Stimulated activated CD4-positive, alpha-beta T cell treated with anti-CD3 and anti-CD28 coated beads, Interleukin-4, amount 100 ng/mL, for 24 hours (primary cell): ENCODE data around the gene BNC2.

Experiments
- DNase-seq: peaks from one replicate; pipeline ENCODE4 v3.0.0-alpha.2; 2020

Gene BNC2

DNA sequence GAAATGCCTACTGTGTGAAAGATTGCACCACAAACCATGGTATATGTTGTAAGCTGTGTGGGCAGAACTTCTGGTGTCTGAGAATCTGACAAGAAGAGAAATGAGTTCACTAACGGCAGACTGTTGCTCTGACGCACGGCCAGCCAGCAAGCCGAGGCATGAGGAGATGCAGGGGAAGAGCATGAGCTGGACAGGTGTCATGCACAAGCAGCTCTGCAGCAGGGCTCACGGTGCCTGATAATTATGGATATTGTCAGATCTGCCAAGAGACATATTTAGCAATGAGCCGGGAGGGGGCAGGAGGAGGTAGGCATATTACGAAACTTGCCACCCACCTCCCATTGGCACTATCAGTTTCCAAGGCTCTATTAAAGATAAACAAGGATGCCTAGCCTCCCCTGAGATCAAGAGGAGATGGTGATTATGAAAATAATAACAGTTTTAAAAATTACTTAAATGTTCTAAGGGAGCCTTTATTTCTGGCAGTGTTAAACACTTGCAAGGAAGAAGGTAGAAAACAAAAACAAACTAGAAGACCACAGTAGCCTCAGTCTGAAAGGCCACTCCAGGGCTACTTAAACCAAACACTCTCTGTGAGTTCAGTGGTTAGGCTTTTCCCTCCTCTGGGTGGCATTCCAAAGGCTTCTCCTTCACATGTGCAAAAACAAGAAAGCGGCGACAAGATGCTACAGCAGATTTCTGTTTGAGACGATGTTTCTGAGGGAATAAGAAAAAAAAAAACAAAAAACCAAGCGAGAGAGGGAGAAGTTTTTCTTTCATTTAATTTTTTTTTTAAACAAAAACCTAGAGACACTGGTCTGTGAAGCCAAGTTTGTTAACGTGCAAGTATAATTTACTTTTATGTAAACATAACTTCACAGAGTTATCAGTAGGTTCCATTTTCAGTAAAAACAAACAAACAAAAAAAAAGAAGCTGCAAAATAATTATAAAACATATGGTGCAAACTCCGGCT is 339.5 kb downstream of the BNC2 start:
- DNase-seq = no peak

DNA sequence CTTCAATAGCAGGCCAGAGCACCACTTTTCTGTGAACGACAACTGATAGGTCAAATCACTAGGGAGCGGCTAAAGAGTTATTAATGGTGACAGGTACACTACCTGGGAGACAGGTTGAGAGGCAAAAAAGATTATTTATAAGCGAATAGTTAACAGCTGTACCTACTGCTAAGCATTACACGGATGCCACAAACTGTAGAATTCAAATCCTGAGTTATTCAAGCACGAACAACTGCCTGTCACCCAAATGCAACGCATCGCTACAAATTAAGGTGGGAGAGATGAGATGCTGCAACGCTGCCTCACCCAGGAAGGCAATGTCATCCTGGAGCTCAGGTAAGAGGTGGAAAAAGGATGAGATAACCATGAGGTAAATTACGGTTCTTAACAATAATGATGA is 342.9 kb downstream of the BNC2 start:
- no peak for DNase-seq

DNA sequence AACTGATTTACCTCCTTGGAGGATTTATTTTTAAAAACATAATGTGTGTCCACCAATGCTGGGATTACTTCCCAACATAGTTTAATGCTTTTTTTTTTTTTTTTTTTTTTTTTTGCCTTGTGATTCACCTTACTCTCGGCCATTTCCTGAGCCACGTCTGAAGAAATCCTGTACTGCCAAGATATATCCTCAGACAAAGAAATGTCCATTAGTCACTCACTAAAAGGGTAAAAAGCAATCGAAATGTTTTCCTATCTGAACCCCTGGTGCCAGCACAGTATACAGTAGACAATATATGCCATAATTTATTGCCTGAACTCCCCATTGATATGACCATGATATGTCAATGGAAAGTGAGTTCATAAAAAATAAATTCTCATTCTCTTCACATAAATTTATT is 344.1 kb downstream of the BNC2 start:
- no peak for DNase-seq

DNA sequence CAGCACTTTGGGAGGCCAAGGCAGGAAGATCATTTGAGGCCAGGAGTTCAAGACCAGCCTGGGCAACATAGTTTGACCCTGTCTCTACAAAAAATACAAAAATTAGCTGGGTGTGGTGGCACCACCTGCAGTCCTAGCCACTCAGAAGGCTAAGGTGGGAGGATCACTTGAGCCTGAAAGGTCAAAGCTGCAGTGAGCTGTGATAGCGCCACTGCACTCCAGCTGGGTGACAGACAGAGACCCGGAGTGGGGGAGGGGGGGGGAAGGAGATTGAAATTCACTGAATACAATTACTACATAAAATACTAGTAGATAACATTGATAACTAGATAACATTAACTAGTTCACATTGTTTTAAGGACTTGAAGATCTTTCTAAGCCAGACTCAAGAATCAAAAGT is 345.6 kb downstream of the BNC2 start:
- no peak for DNase-seq

DNA sequence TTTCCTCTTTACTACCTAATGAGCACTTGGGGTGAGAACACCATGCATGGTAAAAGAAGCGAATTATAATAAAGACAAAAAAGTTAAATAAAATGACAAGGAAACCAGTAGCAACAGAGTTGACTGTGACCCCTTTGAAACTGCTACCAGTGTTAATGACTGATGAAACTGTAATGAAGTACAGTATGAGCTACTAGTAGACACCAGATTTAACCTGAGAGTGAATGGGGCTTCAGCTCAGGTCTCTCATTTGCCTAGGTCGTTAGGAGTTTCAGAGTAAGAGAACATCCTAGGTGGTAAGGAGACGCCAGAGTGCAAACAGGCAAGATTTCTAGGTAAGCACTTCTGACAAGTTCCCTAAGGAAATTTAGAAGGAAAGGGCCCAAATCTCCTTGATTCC is 346.4 kb downstream of the BNC2 start:
- DNase-seq = no peak

DNA sequence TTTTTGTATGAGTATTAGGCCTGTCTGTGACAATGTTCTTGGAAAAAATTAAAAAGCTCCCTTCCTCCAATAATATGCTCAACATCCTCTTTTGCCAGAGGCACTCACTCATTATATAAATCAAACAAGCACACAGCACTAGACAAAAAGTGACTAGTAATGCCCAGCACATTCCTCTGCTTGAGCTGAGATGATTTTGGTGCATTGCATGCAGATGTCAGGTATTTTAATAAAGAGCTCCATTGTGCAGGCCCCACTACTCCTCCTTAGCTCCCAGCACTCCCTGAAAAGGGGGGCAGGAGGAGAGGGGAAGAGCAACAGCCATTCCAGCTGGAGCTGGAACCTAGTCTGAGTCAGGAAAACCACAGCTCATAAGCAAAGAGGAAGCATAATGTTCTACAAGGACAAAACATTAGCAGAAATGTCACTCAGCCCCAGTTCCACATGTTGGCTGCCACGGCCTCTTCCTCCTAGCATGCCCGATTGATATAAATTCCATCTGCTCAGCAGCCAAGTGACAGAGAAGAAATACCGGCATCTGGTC is 348.5 kb downstream of the BNC2 start:
- DNase-seq = no peak

DNA sequence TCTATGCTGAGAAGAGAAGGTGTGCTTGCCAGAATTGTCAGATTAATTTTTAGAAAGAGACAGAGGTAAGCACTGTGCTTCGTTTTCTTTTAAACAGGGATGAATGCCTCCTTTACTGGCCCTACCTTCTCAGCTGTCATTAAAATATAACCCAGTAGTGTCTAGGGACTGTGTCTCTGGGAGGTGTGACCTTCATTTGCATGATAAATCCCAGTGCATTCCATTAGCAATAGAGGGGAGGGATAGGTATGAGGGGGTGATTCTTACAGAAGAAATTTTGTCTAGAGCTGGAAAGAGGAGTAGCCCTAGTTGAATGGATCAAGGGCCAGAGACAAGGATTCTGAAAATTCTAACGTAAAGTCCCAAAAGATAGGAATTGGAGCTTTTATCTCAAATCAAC is 351.5 kb downstream of the BNC2 start:
- DNase-seq = no peak

DNA sequence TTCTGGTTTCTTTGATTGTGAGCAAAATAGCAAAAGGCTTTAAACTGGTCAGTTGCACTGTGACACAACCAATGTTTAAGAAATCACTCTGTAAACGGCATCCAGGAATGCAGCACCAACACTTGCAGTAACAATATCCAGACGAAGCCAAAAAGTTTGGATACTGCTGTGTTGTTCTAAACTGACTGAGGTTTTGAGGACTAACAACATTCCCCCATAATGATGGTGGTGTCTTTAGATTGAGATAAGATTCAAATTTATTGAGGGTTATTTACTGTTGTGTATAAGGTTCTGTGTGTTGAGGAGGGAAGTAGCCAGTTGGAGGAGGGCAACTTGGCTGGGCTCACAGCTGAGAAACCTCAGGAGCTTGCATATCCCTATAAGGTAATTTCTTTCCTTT is 353.6 kb downstream of the BNC2 start:
- DNase-seq = no peak

DNA sequence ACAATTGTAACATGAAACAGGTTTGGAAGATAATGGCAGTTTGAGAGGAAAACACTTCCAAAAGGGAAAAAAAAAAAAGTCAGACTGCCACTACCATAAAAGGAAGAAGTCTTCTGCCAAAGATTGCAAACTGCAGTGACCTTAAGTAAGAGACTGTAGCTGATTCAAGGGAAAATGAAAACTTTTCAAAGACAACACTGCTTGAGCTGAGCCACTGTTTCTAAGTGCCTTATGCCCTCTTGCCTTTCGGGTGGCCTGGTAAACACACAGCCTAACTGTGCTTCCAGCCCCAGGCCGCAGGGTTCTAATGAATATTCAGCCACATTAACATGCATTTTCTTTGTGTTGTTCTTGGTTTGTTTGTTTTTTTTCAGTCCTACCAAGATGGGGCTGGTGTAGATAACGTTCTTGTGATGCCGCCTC is 354.6 kb downstream of the BNC2 start:
- DNase-seq = no peak

DNA sequence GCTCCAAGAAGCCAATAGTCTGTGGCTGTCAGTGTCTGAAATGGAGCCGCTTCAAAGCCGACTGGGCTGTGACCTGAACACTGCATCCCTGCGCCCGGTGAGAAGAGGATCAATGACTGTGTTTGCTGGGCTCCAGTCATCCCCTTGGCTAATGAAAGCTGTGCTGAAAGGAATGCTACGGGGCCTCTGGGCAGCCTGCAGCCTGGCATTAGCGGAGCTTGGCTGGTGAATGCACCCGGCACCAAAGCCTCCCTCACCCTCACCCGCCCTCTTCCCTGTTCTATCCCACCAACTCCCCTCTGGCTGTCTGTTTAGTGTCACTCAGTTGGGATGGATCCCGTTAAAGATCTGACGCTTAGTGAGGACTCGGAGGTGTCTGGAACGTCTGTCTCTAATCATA is 355.3 kb downstream of the BNC2 start:
- DNase-seq = no peak

DNA sequence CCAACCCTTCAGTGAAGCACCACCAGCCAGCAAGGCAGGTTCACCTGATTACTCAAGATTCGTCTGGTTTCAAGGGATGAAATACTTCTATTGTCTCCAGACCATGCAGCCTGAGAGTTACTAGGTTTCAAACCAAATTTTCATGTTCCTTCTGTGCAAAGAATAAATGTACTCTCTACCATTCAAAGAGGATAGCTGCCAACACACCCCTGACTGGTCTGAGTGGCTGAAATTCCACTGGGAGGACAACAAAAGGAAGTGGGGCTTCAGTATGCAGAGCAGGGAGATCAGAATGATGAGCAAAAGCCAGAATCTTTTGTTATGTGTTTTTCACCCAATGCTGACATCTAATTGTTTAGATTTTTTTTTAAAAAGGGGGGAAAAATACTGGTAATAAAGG is 356.3 kb downstream of the BNC2 start:
- DNase-seq = no peak

DNA sequence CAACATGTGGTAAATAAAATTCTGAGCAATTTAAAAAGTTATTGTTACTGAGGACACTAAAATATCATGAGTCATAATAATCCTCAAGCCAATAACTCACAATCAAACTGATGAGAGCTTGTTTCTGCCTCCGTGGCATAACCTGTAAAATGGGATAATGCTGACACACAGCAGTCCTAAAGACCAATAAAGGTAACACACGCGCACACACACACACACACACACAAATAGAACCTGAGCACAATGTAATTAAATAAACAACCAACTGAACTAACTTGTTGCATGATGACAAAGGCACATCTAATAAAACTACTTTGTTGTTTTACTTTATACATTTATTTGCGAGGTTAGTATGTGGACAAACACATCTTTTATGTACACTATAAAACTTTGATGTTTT is 358.2 kb downstream of the BNC2 start:
- DNase-seq = no peak

DNA sequence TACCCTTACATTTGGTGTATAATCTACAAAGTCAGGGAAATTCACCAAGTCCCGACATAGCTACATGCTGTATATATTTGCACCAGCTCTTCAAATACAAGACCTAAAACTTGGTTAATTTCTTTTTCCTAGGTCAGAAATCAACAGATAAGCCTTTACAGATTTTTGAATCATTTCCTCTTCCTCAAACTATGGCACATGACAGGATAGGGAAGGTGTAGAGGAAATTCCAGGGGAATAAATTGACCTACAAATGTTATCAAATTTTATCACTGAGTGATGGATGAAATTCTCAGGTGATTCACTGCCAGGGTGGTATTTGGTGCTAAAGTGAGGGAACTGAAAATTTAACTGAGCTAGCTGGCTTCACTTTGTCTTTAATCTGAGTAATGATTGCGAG is 360.0 kb downstream of the BNC2 start:
- DNase-seq = no peak

DNA sequence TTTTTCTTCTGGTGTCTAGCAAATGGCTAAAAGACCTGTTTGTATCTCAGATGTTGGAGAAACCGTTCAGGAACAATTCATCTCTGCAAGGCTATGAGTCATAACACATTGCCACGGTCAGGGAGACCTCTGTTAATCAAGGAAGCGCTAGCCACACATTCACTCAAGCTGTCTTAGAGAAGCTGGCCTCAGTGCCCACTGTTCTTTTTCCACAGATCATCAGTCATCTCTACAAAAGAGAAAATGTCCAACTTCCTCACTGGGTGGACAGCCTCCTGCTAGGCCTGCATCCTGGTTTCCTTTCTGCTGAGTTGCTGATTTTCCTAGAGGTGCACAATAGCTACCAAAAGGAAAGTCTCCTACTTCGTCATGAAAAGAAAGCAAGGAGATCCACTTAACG is 360.5 kb downstream of the BNC2 start:
- no peak for DNase-seq

DNA sequence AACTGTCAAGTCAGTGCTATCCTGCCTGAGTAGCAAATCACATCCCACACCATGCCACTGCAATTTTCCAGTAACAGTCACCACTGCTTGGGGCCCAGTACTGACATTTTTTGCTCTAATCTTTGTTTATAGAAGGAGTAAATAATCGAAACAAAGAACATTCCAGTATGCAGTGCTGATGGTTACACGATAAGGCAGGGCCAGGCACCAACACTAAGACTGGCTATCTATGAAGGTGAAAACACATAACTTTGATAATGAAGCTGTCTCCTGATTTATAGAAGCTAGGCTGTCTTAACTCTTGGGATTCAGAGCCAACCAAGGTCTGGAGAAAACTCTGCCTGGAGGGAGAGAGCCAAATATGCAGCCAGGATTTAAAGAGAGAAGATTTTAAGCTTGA is 365.3 kb downstream of the BNC2 start:
- DNase-seq = no peak

DNA sequence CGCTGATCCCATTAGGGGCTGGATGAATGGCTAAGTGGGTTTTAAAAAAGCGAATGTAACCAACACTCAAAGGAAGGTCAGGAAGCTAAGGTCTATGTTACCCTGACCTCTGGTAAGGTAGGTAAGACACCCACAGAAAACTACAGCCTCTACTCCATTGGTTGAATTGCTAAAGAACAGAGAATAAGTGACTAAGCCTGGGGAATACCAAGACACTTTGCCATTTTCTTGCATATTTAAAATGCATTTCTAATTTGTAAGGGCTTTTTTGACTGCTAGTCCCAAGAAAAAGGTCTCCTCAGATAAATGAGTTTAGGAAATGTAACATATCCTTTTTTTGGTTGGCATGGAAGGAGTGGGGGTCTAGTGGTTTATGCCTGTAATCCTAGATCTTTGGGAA is 368.7 kb downstream of the BNC2 start:
- no peak for DNase-seq

DNA sequence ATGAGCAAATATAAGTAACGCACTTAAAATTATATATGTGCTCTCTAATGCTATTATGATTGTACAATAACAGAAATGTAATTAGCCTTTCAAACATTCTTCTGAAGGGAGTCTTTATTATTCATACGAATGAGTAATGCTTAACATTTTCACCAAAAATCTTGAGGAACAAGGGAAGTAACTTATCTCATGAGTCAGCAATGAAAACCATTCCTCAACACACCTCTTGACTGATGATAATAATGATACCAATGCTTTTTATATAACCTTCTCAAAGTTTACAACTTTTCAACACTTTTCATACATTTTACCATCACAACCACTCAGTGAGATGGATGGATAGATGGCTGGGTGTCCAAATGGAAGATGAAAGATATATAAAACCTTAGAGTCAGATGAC is 369.3 kb downstream of the BNC2 start:
- DNase-seq = no peak

DNA sequence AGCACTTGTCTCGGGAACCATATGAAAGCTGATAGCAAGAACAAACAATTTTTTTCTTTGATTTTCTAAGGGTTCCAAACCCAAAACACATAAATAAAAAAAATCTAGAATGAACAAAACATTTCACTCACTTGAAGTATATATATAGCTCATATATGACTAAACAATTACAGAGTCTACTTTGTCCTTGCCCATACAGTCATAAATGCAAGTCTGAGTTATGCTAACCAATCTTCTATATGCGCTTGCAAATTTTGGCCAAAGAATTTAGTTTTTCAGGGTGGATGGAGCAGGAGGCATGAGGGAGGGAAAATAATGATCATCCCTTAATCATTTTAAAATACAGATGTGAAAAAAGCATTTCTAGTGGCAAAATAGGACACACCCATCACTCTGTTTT is 370.1 kb downstream of the BNC2 start:
- DNase-seq = no peak

DNA sequence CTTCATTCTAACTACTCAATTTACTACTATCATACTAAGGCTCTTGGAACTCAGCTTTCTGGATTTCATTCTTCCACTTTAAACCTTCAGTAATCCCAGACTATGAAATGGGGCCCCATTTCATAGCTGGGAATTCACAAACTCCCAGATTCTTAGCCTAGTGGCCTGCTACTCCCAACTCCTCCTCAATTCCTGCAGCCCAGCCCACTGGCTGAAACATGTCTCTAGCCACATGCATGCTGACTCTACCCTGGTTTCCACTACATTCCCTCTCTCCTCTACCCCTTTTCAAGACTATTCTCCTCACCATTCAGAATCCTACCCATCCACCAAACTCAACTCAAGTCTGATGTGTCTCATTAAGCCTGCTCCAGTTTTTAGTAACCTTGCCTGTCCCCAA is 370.6 kb downstream of the BNC2 start:
- no peak for DNase-seq

DNA sequence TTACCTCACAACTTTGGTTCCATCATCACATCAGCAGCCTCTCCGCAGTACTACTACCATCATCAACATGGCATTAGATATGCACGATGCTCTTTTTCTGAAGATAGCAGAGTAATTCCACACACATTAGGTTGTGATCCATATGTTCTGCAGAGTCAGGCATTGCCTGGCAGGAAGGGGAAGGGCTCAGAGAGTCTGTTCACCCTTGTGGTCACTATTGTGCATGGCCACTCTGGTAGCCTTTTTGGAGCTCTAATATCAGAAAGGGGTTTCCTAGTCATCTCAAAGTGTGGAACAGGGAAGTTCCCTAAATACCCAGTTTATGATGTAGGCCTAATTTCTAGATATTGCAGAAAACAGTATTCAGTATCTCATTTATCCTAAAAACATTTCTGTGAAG is 373.6 kb downstream of the BNC2 start:
- DNase-seq = no peak

DNA sequence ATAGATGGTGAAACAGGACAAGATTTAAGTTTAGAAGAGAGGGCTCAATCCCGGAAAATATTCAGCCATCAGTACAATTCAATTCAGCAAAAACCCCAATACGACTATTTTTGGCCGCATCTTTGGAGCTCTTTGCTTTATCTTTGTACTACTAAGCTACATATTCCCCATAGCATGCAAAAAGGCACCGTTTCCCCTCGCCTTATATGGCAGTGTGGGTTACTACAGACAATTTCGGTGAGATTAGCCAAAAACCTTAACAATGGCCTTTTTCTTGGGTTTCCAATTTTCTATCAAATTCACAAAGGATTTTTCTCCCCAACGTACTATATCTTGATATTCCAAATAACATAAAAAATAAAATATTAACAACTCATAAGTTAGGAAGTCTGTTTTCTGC is 382.6 kb downstream of the BNC2 start:
- DNase-seq = no peak

DNA sequence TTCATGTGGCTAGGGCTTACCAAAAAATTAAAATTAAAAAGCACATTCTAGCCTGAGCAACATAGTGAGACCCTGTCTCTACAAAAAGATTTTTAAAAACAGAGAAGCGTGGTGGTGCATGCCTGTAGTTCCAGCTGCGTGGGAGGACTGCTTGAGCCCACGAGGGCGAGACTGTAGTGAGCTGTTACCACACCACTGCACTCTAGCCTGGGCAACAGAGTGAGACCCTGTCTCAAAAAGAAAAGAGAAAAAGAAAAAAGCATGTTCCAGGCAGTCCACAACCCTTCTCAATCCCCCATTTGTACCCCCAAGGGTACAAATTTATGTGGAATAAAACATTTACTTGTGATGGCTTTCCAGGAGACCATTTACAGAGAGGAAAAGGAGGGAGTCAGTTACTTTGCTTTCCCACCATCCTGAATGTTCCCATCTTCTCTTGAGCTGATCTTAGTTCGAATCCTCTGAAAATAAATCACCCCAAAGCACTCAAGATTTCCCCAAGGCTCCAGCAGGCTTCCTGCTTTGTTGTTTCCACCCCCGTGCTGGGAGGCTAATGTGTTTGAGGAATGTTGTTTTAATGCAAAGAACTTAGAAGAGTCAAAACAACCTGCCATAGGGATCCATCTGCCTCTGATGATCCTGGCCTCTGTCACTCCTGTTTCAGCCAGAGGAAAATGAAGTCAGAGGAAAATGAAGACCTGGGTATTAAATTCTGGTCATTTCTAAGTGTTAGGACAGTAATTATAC is 384.7 kb downstream of the BNC2 start:
- DNase-seq = no peak

DNA sequence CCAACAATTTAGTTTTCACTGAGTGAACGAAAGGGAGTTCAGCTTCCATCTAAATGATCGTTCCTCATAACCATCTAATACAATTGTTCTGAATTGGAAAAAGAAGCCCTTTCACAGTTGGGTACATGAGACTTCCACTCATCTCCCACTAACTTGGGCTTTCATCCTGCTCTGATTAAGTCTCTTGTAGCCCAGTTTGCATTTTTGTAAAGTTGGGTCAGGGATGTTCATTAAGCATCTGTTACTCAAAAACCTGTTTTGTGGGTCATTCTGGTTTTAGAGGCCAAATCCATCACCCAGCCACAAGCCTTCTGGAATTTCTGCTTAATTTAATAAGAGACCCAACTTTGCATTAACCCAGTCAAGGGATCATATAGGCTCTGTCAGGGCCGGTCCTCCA is 385.3 kb downstream of the BNC2 start:
- DNase-seq = no peak

DNA sequence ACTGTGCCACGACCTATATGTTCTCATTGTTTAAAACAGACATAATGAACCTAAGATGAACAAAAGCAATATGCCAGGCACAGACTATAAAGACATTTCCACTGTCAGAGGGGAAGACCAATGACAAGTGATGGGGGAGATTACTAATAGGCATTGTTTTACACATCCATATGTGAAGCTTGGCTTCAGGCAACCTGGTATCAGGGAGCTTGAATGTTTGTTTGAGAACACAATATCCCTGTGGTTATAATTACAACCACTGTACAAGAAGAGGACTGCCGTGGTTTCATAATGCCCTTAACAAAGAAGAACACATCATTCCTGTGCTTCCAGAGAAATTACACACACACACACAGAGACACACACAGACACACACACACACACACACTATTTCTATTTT is 385.7 kb downstream of the BNC2 start:
- DNase-seq = no peak
